HG03354 (cell line): Measurements from ENCODE around the gene MYCBP2.
"Not testable (repeated sequence)": the region's sequence is repeated elsewhere in the genome, so short reads cannot be mapped to it uniquely, and the experiment has no call there.

ENCODE experiments used
- ATAC-seq: cut with Tn5 transposase; IDR thresholded peaks from one replicate; pipeline ENCODE4 v1.9.1; 2021; ENCODE audit warnings: mild to moderate bottlenecking; ENCODE audit not compliant: unreplicated experiment, poor library complexity, severe bottlenecking

Gene MYCBP2

DNA sequence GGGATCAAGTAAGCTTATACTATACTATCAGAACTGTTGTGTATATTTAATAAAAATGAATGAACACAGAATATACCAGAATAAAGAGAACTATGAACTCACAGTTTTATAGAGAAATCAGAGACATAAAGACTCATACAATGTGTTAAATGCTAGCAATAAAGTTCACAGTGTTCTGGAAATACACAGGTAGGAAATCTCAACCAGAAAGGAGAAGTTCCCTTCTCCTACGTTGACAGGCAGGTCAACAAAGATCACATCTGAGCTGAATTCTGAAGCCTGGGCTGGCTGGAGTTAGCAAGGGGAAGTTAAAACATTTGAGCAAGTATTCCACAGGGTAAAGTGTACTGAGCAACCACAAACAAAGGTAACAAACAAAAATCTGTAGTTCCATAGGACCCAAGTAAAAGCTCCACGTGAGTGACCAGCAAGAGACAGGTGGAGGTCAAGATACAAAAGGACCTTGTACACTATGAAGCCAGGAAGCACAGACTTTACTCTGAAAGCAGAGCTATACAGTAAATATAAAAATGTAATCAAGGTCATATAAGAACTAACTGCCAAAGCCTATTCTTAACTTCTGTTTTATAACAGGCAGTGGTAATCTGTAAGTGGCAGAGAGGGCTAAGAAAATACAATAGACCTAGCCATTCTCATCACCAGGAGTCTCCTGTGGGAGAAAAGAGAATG, 312.9 kb downstream of the MYCBP2 start:
- no peak for ATAC-seq

DNA sequence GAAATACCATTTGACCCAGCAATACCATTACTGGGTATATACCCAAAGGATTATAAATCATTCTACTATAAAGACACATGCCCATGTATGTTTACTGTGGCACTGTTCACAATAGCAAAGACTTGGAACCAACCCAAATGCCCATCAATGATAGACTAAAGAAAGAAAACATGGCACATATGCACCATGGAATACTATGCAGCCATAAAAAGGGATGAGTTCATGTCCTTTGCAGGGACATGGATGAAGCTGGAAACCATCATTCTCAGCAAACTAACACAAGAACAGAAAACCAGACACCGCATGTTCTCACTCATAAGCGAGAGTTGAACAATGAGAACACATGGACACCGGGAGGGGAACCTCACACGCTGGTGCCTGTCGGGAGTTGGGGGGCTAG, 317.2 kb downstream of the MYCBP2 start:
- ATAC-seq: not testable (repeated sequence)

DNA sequence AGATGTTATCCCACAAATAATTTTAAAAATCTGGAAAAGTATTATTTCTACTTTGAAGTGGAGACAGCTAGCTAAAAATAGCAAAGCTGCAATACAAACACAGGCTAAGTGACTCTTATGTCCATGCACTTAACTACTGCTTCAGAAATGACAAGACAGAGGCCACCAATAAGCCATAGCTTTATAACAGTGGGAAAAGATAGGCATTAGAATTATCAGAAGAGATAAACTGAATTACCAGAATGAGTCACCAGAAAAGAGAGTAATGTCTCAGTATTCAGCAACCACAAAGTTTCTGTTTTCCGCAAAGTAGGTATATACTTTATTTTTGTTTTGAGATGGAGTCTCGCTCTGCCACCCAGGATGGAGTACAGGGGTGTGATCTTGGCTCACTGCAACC, 317.9 kb downstream of the MYCBP2 start:
- no peak for ATAC-seq

DNA sequence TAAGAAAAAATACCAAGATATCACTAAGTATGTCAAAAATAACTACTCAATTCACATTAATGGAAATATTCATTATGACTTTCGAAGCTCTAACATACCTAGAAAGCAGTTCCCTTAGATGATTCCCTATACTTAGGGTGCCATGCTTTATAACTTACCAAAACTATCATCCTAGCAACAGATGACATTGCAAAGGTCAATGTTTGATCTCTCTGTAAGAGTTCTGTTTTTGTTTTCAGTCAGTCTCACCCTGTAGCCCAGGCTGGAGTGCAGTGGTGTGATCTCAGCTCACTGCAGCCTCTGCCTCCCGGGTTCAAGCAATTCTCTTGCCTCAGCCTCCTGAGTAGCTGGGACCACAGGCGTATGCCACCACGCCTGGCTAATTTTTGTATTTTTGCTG, 318.6 kb downstream of the MYCBP2 start:
- not testable (repeated sequence) for ATAC-seq

DNA sequence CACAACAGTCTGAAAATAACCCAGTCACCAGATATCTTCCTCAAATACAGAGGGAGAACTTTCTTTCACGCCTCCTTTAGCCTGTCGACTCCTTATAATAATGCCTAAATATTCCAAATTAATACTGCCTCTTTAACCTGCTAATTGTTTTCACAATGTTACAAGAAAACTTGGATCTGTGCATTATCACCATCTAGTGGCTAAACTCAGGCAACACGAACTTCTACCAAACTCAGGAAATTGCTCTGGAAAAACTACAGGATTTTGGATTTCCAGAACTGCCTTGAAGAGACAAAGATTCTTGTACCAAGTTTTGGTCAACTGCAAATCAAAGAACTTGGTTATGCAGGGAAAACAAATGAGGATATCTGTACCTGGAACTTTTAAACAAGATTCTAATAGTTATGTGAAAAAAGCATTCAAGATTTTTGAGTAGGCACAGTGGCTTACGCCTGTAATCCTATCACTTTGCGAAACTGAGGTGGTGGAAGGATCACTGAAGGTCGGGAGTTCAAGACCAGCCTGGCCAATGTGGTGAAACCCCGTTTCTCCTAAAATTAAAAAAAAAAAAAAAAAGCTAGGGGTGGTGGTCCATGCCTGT, 324.2 kb downstream of the MYCBP2 start:
- ATAC-seq: no peak

DNA sequence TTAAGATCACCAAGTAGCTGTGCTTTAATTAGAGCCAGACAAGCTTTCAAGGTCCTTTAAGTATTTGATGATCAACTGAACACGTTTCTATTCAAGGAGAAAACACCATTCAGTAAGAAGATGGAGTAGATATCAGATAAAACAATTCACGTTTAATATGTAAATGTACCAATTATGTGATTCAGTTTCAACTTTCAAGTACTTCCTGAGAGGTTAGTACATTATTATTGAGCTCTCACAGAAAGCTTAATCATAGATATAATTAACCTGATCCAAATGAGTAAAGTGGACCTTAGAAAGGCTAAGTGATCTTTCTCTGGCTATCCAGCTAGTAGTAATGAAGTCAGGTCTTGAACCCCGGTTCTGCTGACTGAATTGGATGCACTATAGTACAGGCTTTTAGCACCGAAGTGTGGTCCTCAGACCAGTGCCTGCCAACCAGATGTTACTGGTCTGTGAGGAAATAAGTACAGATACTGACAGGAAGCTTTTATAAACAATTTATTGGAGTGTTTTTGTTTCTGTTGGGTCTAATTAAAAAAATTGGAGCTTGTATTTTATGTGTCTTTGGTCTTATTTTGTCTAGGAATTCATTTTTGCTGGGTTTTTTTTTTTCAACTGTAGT, 324.8 kb downstream of the MYCBP2 start:
- no peak for ATAC-seq

DNA sequence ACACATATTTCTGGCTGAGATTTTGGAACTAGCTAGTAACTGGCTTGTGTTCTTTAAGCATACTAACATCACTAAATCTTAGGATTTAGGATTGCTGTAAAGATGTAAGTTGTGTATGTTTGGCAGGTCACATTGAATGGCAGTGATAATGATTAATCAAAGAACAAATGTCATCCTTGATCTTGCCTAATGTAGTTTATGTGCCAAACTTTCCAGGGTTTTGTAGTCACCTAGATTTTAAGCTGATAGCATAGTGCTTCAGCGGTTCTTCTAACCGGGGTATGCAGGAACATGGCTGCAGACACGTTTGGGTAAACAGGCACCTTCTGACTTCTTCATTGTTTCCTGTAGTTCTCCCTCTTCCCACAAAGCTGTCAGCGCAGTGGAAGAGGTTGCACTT, 325.4 kb downstream of the MYCBP2 start:
- no peak for ATAC-seq

DNA sequence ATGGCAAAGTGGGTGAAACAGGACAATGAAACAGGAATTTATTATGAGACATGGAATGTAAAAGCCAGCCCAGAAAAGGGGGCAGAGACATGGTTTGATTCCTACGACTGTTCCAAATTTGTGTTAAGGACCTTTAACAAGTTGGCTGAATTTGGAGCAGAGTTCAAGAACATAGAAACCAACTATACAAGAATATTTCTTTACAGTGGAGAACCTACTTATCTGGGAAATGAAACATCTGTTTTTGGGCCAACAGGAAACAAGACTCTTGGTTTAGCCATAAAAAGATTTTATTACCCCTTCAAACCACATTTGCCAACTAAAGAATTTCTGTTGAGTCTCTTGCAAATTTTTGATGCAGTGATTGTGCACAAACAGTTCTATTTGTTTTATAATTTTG, 326.4 kb downstream of the MYCBP2 start:
- no peak for ATAC-seq
